ENCODE data around the gene MYPOP.

MYPOP gene

DNA sequence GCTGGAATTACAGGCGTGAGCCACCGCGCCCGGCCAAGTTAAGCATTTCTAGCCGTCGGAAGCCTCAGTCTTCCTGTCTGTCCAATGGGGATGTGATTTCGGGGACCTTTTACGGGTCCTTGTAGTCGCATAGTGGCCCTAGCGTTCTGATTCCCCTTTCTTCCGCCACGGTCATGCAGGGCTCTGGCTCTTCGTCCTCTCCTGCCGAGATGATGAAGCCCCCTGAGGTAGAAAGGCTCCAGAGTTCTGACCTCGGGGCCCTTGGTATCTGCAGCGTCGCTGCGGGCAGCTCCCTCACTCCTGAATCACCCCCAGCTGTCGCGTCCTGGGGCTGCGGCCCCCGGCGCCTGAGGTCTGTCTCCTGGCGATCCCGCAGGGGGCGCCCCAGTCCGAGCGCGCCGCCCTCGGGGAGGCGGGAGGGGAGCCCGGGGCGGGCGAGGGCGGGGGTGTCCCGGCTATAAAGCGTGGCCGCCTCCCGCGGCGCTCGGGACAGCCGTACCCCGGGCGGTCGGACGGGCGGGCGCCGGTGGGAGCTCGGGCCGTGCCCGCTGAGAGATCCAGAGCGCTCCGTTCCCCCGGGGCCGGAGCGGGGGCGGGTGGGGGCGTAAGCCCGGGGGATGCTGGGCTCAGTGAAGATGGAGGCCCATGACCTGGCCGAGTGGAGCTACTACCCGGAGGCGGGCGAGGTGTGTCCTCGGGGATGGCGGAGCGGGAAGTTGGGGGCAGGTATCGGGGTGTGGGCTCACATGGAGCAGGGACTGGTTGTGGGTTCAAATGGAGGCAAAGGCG, 38.4 kb downstream of the MYPOP start, which contains the start of gene FOXA3:
FOXA3 (plus strand) TSS at position 487 of the 789 bp plus-strand sequence; CDS start at position 618, 131 bp downstream.
- peak in 1 of 3 experiments; percentile 56 for DNase-seq (ENCODE audit: low read depth in 3 of 3)

DNA sequence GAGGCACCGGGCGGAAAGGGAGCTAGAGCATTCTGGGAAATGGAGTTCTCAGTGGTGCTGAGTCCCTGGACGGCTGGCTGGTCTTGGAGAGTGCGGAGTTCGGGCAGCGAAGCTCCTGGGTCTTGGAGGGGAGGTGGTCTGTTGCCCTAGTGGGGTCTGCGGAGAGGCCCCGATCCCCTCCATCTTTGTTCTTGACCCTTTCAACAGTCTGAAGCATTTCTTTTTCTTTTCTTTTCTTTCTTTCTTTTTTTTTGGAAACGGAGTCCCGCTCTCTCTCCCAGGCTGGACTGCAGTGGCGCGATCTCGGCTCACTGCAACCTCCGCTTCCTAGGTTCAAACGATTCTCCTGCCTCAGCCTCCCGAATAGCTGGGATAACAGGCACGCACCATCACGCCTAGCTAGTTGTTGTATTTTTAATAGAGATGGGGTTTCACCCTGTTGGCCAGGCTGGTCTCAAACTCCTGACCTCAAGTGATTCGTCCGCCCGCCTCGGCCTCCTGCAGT, 39.0 kb downstream of the MYPOP start:
- no peak for DNase-seq (ENCODE audit: low read depth in 3 of 3)

DNA sequence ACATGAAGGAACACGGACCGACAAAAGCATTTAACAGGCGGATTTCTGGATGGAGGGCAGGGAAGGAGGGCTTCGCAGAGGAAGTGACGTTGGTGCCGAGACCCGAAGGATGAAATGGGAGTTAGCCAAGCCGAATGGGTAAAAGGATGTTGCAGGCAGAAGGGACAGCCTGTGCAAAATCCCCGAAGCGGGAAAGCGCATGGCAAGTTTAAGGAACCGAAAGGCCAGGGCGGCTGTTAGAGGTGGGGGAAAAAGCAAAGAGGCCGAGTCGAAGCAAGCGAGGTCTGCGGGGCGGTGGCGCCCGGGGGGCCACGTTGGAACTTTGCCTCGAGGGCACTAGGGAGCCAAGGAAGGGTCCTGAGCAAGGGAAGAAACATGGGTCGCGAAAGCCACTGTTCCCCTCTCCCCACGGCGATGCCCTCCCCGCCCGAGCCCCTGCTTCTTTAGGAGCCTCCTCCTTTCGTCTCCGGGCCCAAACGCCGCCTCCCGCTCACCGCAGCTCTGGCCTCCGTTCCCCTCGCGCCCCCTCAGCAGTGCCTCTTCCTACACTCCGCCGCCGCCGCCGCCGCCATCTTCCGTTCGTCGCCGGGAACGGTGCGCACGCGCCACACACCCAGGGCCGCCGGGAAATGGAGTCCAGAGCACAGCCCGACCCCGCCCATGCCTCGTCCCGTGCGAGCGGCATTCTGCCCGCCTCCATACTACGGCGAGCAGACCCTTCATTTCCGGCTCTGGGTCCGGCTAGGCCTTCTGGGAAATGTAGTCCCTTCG, 39.7 kb downstream of the MYPOP start, which contains the start of gene SYMPK:
SYMPK (minus strand) TSS at position 584 of the 771 bp plus-strand sequence. CDS start 8,652 bp downstream, outside the sequence.
- peak; percentile 96 to 99 (median 98) for DNase-seq (ENCODE audit: low read depth in 3 of 3)

DNA sequence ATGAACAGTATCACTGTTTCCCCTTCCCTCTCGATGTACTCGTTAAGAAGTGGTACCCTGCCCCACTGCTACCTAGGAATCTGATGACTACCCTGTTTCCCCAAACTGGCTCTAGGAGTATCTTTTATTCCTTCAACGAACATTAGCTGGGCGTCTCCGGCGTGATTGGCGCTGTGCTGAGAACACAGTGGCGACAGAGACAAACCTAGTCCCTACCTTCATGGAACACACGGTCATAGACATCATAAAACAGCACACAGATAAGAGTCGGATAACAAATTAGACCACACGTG, 40.2 kb downstream of the MYPOP start:
- DNase-seq (ENCODE audit: low read depth in 3 of 3): no peak

DNA sequence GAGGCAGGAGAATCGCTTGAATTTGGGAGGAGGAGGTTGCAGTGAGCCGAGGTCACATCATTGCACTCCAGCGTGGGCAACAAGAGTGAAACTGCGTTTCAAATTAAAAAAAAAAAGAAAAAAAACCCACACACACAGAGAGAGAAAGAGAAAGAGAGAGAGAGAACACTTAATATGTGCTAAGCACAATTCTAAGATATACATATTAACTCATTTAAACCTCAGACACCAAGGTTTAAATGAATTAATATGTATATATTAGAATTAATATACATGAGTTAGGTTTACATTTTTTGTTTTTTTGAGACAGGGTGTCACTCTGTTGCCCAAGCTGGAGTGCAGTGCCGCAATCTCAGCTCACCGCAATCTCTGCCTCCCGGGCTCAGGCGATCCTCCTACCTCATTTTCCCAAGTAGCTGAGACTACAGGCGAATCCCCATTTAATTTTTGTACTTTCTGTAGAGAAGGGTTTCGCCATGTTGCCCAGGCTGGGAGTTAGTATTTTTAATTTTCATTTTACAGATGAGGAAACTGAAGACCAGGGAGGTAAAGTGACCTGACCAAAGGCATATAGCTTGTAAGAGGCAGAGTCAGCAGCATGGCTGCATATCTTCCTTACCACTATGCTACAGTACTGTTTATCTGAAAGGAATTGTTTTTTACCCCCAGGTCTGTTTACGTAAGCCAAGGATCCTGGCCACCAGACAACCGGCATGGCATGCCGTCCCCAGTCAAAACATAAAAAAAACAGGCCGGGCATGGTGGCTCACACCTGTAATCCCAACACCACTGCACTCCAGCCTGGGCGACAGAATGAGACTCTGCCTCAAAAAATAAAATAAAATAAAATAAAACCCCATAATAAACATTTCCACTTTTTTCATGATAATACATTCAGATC, 41.8 kb downstream of the MYPOP start:
- DNase-seq (ENCODE audit: low read depth in 3 of 3): no peak

DNA sequence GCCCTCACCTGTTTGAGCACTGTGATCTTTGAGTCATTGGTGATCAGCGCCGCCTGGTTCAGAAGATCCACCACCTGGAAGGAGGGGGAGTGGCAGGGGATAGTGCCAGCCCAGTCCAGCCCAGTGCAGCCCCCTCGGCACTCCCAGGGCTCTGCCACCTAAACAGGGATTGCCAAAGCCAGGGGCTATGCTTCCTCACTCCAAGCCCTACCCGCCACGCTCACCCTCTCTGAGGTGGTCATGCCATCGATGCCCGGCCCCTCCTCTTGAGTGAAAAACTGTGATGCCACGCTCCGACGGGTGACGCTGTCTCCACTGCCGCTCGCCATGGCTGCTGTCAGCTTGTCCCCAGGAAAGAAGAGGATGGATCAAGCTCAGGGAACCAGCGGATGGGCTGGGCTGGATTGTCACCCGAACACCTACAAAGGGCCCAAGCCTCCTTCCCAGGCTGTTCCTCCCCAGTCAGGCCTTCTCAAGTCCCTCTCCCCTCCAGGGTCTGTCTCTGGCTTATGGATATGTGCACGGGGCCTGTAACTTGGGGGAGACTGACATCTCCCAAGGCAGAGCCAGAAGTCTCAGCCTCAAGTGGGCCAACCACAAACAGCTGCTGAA, 48.1 kb downstream of the MYPOP start:
- DNase-seq (ENCODE audit: low read depth in 3 of 3): no peak

DNA sequence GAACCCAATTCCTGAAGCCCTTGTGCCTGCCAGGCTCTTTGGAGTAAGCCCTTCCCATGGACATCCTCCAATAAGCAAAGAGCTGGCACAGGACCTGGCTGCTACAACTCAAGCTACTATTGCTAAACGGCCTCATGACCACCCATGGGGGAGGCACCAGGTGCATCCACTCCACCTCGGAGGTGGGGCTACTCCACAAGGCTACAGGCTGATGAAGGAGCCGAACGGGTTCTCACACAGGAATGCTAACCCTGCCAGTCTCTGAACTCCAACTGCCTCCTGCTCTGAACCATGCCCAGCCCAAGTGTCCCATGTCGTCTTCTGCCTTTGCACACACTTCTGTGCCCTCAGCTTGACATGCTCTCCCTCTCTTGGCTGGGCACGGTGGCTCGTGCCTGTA, 49.4 kb downstream of the MYPOP start:
- no peak for DNase-seq (ENCODE audit: low read depth in 3 of 3)

DNA sequence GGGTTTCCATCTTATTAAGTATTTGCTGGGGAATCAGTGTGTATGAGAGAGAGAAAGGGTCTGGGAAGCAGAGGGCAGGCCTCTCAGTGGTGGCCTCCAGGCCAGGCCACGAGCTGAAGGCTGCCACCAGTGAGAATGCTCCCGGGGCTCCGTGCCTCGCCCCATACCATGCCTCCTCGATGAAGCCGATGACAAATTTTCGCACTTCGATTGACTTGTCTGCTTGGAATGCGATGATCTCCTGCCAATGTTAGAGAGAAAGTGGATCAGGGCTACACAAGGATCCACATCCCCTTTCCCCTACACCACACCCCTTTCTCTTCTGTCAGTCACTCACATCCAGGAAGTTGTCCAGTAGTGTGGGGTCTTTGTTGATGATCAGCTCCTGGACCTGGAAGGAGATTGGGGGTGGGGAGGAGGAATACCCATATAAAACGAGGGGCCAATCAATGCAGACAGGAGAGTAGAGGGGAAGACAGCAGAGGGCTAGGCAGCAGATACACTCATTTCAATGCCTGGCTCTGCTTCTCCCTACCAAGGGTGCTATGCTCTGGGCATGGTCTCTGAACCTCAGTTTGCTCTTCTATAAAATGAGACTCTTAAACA, 50.2 kb downstream of the MYPOP start:
- no peak for DNase-seq (ENCODE audit: low read depth in 3 of 3)

DNA sequence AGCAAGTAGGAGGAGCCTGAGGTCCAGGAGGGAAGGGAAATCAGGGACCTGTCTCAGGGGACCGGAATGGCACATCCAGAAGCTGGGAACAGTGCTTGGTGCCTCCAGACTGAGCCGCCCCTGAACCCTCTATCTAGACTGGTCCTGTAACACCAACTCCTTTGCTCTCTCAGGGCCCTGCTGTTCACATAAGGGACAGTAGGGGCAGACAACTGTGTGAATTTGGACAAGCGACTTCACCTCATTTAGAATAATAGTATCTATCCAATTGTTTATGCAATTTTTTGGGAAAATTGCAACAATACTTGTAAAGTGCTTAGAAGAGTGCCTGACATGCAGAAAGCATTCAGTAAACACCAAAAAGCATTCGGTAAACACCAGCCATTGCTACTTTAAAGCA, 53.5 kb downstream of the MYPOP start:
- no peak for DNase-seq (ENCODE audit: low read depth in 3 of 3)

DNA sequence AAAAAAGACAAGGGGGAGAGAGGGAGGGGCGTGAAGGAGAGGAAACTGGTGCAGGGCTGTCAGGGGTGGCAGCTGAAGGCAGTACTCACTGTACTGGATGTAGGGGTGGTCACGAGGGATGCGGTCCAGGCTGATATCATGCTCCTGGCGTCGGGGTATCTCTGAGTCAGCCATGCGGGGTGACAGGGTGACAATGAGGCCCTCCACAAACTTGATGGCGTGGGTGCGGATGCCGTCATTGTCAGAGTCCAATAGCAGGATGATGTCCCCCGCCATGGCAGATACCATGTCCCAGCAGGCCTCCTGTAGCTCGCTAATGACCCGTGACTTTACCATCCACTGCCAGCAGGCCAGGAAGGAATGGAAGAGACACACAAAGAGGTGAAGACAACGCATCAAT, 54.8 kb downstream of the MYPOP start:
- no peak for DNase-seq (ENCODE audit: low read depth in 3 of 3)

DNA sequence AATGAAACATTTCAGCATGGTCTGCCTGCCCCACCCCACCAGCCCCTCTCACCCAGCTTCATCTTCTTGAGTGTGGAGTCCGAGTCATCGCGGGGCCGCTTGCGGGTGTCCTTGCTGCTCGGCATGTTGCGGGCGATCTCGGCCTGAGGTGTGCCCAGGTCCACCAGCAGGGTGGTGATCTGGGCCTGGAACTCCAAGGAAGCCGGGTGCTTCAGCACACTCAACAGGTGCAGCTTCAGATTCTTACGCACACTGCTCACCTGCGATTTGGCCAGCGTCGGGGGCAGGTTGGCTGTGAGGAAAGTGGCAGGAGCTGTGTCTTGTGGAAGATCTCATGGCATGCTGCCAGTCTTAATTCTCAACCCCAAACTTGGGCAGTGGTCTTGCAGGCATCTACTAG, 60.2 kb downstream of the MYPOP start:
- no peak for DNase-seq (ENCODE audit: low read depth in 3 of 3)
